GM21528 (cell line): ENCODE results near the gene DYNC1I2.
"Not testable (repeated sequence)": the region's sequence is repeated elsewhere in the genome, so short reads cannot be mapped to it uniquely, and the experiment has no call there.

Experiments used
- ATAC-seq: cut with Tn5 transposase; IDR thresholded peaks from one replicate; pipeline ENCODE4 v1.9.1; 2021; ENCODE audit warnings: mild to moderate bottlenecking, moderate library complexity; ENCODE audit not compliant: unreplicated experiment, low FRiP score

The DYNC1I2 gene

DNA sequence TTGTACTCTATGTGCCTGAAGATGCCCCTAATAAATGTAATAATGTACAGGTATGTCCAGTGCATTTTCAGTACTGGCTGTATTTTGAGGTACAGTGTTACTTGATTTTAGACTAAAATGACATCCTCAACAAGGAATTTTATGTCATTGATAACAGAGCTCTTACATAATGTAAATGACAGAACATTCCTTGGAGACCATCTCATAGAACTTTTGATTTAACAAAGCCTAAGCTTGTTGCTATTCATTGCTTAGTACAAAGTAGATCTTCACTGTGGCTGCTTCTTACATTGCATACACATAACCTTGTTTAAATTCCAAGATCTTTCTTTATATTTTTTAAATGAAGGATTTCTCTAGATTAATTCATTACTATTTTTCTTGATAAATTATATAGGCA, 24.1 kb downstream of the DYNC1I2 start:
- no peak for ATAC-seq

DNA sequence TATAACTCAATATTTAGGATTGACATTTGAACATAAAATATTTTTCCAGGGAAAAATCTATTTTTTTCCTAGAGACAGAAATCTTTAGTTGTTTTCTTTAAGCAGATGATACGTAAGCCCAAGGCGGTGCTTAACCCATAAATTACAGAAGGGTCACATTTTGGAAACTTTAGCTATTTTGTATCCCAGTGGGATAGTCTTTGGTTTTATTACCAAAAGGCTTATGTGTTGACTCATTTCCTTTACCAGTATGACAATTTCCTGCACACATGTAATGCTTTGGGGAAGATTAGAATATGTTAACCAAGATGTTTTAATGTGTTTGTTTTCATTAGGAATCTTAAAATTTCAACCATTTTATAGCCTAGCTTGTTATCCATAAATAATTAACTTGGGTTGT, 24.8 kb downstream of the DYNC1I2 start:
- ATAC-seq = no peak

DNA sequence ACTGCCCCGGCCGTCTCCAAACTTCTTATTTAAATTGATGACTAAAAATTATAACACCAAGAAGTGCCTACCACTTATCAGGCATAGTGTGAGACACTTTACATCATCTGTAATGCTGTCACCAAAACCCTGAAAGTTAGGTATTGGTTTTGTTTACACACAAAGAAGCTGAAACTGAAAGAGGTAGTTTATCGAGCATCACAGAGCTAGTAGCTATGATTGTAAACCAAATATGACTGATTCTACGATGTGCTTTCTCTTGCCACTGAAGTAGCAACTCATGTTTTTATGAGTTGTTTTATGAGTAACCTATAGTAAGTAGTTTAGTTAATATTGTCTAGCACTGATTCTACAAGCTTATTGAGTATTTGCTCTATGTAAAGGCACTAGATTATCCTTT, 31.5 kb downstream of the DYNC1I2 start:
- no peak for ATAC-seq

- no peak for ATAC-seq
Measured at GRCh38 chr2:171719660-171720059, 32.4 kb downstream of the DYNC1I2 start.

GRCh38 chr2:171723716-171724683, 36.7 kb downstream of the DYNC1I2 start:
- ATAC-seq = no peak

GRCh38 chr2:171726847-171727450, 39.7 kb downstream of the DYNC1I2 start:
- no peak for ATAC-seq

- no peak for ATAC-seq
Measured at GRCh38 chr2:171728989-171729951, 42.0 kb downstream of the DYNC1I2 start.

DNA sequence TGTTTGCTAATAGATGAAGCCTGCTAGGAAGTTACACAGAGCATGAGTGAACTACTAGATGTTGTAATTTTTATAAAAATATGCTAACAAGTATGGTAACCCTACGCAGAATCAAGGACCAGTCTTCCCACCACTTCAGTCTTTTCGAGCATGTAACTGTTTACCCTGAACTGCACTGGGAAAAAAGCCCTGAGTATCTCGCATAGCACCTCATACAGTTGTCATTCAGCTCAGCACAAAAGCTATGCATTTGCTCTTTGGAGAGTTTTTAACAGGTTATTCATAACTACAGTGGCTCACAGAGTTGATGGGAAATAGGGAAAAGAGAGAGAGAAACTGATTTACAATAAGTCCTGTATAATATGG, 42.7 kb downstream of the DYNC1I2 start:
- ATAC-seq = no peak

DNA sequence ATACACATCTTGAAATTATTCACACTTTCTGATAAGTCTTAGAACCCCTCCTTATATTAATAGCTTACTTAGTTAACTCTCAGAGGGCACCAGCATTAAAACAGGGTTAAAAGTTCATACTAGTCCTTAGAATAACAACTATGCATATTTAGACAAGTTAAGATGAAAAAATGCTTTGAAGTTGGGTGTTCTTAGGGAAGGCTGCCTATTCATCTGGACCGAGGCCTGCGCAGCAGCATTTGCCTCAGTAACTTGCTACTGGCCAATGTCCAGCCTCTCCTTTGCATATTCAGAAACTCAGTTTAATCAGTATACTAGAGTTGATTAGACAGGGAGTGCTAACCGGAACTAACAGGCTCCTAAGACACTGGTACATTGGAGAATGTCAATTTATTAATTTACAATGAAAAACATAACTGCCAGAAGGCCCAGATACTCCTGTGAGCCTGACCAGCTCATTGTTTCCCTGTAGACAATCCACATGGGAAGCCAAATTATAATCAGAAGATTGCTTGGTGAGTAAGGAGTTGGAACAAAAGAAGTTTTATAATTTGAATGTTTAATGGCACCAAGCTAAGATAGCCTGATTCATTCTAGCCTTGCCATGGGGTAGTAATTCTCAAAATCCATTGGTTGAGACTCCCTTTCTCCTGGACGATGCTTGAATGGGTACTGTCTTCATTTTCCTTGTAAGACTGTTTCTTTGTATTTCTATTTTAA, 48.9 kb downstream of the DYNC1I2 start:
- no peak for ATAC-seq

GRCh38 chr2:171741189-171741588, 53.9 kb downstream of the DYNC1I2 start:
- ATAC-seq = no peak

GRCh38 chr2:171742760-171743159, 55.5 kb downstream of the DYNC1I2 start:
- no peak for ATAC-seq

DNA sequence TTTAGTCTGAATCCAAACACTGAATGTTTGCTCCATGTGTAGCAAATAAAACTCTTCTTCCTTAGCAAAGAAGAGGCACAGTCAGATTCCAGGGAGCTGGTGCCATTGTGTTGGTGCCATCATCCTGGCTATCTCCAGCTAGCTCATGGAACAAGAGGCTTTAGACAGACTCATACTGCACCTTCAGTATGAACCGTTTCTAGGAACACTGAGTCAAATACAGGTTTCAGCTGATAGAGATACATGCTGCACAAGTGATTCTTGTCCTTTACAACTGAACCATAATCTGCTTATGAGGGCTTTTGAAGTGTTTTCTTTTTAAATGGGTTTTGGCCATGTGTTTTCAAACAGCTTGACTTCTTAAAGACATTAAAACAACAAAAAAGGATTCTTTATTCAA, 57.9 kb downstream of the DYNC1I2 start:
- no peak for ATAC-seq

DNA sequence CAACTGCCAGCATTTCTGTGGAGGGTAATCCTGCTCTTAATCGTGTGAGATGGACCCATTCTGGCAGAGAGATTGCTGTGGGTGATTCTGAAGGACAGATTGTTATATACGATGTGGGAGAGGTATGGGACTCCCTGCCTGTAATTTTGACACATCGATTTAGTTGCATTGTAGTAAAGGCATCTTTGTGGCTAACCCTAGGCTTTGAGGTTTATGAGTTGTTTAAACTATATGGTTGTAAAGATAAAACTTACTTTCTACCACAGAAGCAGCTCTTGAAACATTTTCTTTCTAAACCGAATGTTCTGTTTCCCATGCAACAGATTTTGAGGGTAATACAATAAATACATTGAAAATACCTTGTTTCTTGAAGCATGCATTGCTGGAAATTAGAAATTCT, 58.5 kb downstream of the DYNC1I2 start:
- no peak for ATAC-seq

DNA sequence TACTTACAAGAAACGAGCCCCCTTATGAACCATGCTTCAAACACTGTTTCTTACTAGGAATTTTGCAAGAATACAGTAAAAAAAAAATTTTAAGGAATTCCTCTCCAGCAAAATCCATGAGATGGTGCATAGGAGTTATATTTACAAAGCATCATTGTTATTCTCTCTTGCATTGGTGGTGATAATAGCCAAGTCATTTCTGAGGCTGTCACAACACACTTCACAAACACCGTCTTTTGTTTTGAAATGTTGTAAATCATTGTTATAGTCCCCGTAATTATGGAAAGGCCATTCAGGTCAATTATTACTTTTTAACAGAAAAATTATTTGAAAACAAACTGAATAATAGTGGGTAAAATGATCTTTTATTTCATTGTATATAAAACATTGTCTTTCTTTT, 60.1 kb downstream of the DYNC1I2 start:
- no peak for ATAC-seq

DNA sequence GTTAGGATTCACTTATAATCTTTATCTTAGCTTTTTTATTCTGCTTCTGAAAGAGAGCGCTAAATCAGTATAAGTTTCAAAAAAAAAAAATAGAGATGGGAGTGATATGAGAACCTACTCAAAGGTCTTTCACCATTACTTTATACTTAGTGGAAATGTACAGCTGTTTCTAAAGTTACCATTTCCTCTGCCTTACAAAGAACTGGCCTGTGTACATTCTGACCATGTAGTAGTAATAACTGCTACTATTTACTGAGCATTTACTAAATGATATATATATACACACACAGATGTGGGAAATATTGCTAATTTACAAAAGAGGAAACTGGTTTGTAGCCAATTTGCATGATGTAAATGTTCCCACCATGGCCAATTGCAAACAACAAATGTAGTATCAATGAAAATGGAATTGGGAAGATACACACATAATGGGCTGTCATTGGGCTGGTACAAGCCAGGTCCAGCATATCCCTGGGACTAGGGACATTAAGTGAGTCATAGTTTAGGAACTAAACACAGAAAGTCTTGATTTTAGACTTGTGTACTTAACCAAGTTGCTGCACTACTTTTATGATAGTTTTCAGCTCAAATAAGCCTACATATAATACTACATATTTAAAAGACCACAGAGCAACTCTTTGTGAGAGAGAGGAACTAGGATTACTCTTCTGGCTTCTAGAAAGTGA, 67.1 kb downstream of the DYNC1I2 start:
- no peak for ATAC-seq

GRCh38 chr2:171758762-171759161, 71.5 kb downstream of the DYNC1I2 start:
- not testable (repeated sequence) for ATAC-seq

- ATAC-seq = not testable (repeated sequence)
Measured at GRCh38 chr2:171761176-171761575, 73.9 kb downstream of the DYNC1I2 start.

- ATAC-seq = no peak
Measured at GRCh38 chr2:171762879-171763573, 75.8 kb downstream of the DYNC1I2 start.

- no peak for ATAC-seq
Measured at GRCh38 chr2:171763602-171764001, 76.3 kb downstream of the DYNC1I2 start.
